Measurements from ENCODE around the gene NGB. TPM values are rescaled to one million over a fixed set of nuclear protein-coding genes. Genes with fewer than 3 reads are reported as not detected.

Gene NGB
- total RNA-seq, 2 experiments from 2014 or later: not detected

GRCh38 chr14:77251870-77252269 is 19.1 kb downstream of the NGB start:
- no peaks in the 10 kb centered on the region for H3K4me1 ChIP-seq (ENCODE audit: insufficient read depth, low read length)
- Mint-ChIP-seq H3K27me3 (peaks cover 8% of the 10 kb centered on the region), H3K27ac (no peak overlapping the region), H3K4me3 (no peak overlapping the region), H3K9me3 (no peaks in the 10 kb centered on the region), H3K36me3 (ENCODE audit: low read depth) (no peaks in the 10 kb centered on the region), H3K4me1 (ENCODE audit: low read depth) (no peaks in the 10 kb centered on the region)
- ChIA-PET CTCF (no interaction called here), POLR2A (no interaction called here)
- H3K36me3 ChIP-seq (ENCODE audit: insufficient read depth, low read length): no peaks in the 10 kb centered on the region
- no peaks in the 10 kb centered on the region for H3K27me3 ChIP-seq (ENCODE audit: control insufficient read depth in 1 of 2, insufficient read depth in 2 of 2, low read length in 2 of 2)
- ATAC-seq (ENCODE audit: poor library complexity) (no peak), DNase-seq (no peak)
- H3K4me3 ChIP-seq (ENCODE audit: low read length): no peak overlapping the region
- intact Hi-C loops (cut with DNase I, micrococcal nuclease): no loop called here
- no peak overlapping the region for H3K27ac ChIP-seq (ENCODE audit: low read depth in 1 of 2, low read length in 2 of 2)
- no peak for TF ChIP-seq CTCF (IDR thresholded peaks at IDR 0.05)
- no peaks in the 10 kb centered on the region for H3K9me3 ChIP-seq (ENCODE audit: control insufficient read depth in 1 of 2, insufficient read depth in 1 of 2, low read length in 2 of 2)

- no peaks in the 10 kb centered on the region for H3K27me3 ChIP-seq (ENCODE audit: control insufficient read depth in 1 of 2, insufficient read depth in 2 of 2, low read length in 2 of 2)
- no peaks in the 10 kb centered on the region for H3K9me3 Mint-ChIP-seq
These were observed 20.1 kb downstream of the NGB start for GRCh38 chr14:77250927-77251326.

GRCh38 chr14:77249286-77249685 is 21.7 kb downstream of the NGB start:
- H3K36me3 ChIP-seq (ENCODE audit: insufficient read depth, low read length): no peaks in the 10 kb centered on the region
- intact Hi-C loops (cut with DNase I, micrococcal nuclease): no loop called here
- H3K9me3 Mint-ChIP-seq: no peaks in the 10 kb centered on the region

More at GRCh38 chr14:77250927-77251326, 20.1 kb downstream of the NGB start:
- H3K36me3 ChIP-seq (ENCODE audit: insufficient read depth, low read length): no peaks in the 10 kb centered on the region
- H3K27ac ChIP-seq (ENCODE audit: low read depth in 1 of 2, low read length in 2 of 2): no peak overlapping the region
- H3K4me3 ChIP-seq (ENCODE audit: low read length): no peak overlapping the region
- intact Hi-C loops (cut with DNase I, micrococcal nuclease): no loop called here
- no peak for ATAC-seq (ENCODE audit: poor library complexity)
- H3K9me3 ChIP-seq (ENCODE audit: control insufficient read depth in 1 of 2, insufficient read depth in 1 of 2, low read length in 2 of 2): no peaks in the 10 kb centered on the region
- CTCF ChIA-PET: interaction anchor here (0.6 kb wide), 1 partner anchor 12 kb away, joined by 3 read pairs; no protein-coding TSS in a partner anchor
- POLR2A ChIA-PET: no interaction called here
- peaks cover 5% of the 10 kb centered on the region for H3K27me3 Mint-ChIP-seq
- no peaks in the 10 kb centered on the region for H3K4me1 Mint-ChIP-seq (ENCODE audit: low read depth)
- no peak overlapping the region for H3K4me3 Mint-ChIP-seq
- no peak for DNase-seq
- H3K36me3 Mint-ChIP-seq (ENCODE audit: low read depth): no peaks in the 10 kb centered on the region
- no peak overlapping the region for H3K27ac Mint-ChIP-seq
- TF ChIP-seq CTCF (IDR thresholded peaks at IDR 0.05): no peak
- no peaks in the 10 kb centered on the region for H3K4me1 ChIP-seq (ENCODE audit: insufficient read depth, low read length)

More at GRCh38 chr14:77249286-77249685, 21.7 kb downstream of the NGB start:
- Mint-ChIP-seq H3K36me3 (ENCODE audit: low read depth) (no peaks in the 10 kb centered on the region), H3K27ac (no peak overlapping the region), H3K4me3 (no peak overlapping the region), H3K4me1 (ENCODE audit: low read depth) (no peaks in the 10 kb centered on the region), H3K27me3 (no peaks in the 10 kb centered on the region)
- H3K9me3 ChIP-seq (ENCODE audit: control insufficient read depth in 1 of 2, insufficient read depth in 1 of 2, low read length in 2 of 2): no peaks in the 10 kb centered on the region
- H3K27ac ChIP-seq (ENCODE audit: low read depth in 1 of 2, low read length in 2 of 2): no peak overlapping the region
- no peak for TF ChIP-seq CTCF (IDR thresholded peaks at IDR 0.05)
- ATAC-seq (ENCODE audit: poor library complexity): no peak
- H3K27me3 ChIP-seq (ENCODE audit: control insufficient read depth in 1 of 2, insufficient read depth in 2 of 2, low read length in 2 of 2): no peaks in the 10 kb centered on the region
- CTCF ChIA-PET: no interaction called here
- H3K4me1 ChIP-seq (ENCODE audit: insufficient read depth, low read length): no peaks in the 10 kb centered on the region
- POLR2A ChIA-PET: no interaction called here
- H3K4me3 ChIP-seq (ENCODE audit: low read length): no peak overlapping the region
- DNase-seq: no peak
